Glutamatergic neuron (in vitro differentiated cells): ENCODE measurements around the gene GPRASP3. TPM values are rescaled to one million over a fixed set of nuclear protein-coding genes. Genes with fewer than 3 reads are reported as not detected.

Experiments
- DNase-seq: peaks from one replicate; pipeline ENCODE4 v3.0.0; 2022
- H3K27ac Mint-ChIP-seq: one replicate; pipeline ENCODE4 v1.8.0; 2020; ENCODE audit warnings: mild to moderate bottlenecking, mixed read lengths, inconsistent platforms; ENCODE audit not compliant: unreplicated experiment
- H3K27me3 Mint-ChIP-seq: one replicate; pipeline ENCODE4 v1.8.0; 2020; ENCODE audit warnings: mild to moderate bottlenecking, moderate library complexity, mixed read lengths, inconsistent platforms; ENCODE audit not compliant: unreplicated experiment
- H3K36me3 Mint-ChIP-seq: one replicate; pipeline ENCODE4 v1.8.0; 2020; ENCODE audit warnings: mild to moderate bottlenecking, mixed read lengths, inconsistent platforms; ENCODE audit not compliant: unreplicated experiment
- H3K4me1 Mint-ChIP-seq: one replicate; pipeline ENCODE4 v1.8.0; 2020; ENCODE audit warnings: mild to moderate bottlenecking, low read depth, mixed read lengths, inconsistent platforms; ENCODE audit not compliant: unreplicated experiment
- H3K4me3 Mint-ChIP-seq: one replicate; pipeline ENCODE4 v1.8.0; 2020; ENCODE audit warnings: mild to moderate bottlenecking, mixed read lengths, inconsistent platforms; ENCODE audit not compliant: unreplicated experiment
- H3K9me3 Mint-ChIP-seq: one replicate; pipeline ENCODE4 v1.8.0; 2020; ENCODE audit warnings: mild to moderate bottlenecking, moderate library complexity, mixed read lengths, inconsistent platforms; ENCODE audit not compliant: unreplicated experiment
- CTCF ChIP-seq: fragments of 200-600 bp; sonication (generic); IDR thresholded peaks from one replicate; pipeline ENCODE4 v1.5.0; 2021; ENCODE audit not compliant: partially characterized antibody, unreplicated experiment
- total RNA-seq: library from RNA; stranded (reverse); fragmentation: NEBNext Ultra II Directional; extraction: Animal tissue kit (Norgen Biotek cat#: 25700); gene quantifications from one replicate; pipeline ENCODE4 v1.2.1, GENCODE V29; 2021; ENCODE audit not compliant: unreplicated experiment

GPRASP3 gene
- total RNA-seq, 1 donor from 2014 or later, result 19.4 TPM

- Mint-ChIP-seq H3K27me3 (no peaks in the 10 kb centered on the region), H3K36me3 (no peaks in the 10 kb centered on the region), H3K4me3 (no peak overlapping the region), H3K4me1 (no peaks in the 10 kb centered on the region), H3K9me3 (no peaks in the 10 kb centered on the region), H3K27ac (no peak overlapping the region)
- no peak for TF ChIP-seq CTCF
- DNase-seq, result no peak
Observed at GRCh38 chrX:102694749-102695148, 25.8 kb upstream of the GPRASP3 start.

- Mint-ChIP-seq H3K27me3 (no peaks in the 10 kb centered on the region), H3K4me3 (no peak overlapping the region), H3K36me3 (no peaks in the 10 kb centered on the region), H3K4me1 (no peaks in the 10 kb centered on the region), H3K27ac (no peak overlapping the region), H3K9me3 (no peaks in the 10 kb centered on the region)
- no peak for TF ChIP-seq CTCF
- DNase-seq, result no peak
Observed at GRCh38 chrX:102696306-102696705, 24.2 kb upstream of the GPRASP3 start.

GRCh38 chrX:102697494-102697893 is 23.0 kb upstream of the GPRASP3 start:
- no peak for DNase-seq
- TF ChIP-seq CTCF, result no peak
- no peaks in the 10 kb centered on the region for H3K27me3 Mint-ChIP-seq
- H3K27ac Mint-ChIP-seq, result no peak overlapping the region
- H3K9me3 Mint-ChIP-seq, result no peaks in the 10 kb centered on the region
- no peak overlapping the region for H3K4me3 Mint-ChIP-seq
- H3K4me1 Mint-ChIP-seq, result no peaks in the 10 kb centered on the region
- no peaks in the 10 kb centered on the region for H3K36me3 Mint-ChIP-seq

GRCh38 chrX:102708900-102709299 is 11.6 kb upstream of the GPRASP3 start:
- H3K4me1 Mint-ChIP-seq, result no peaks in the 10 kb centered on the region
- no peak for TF ChIP-seq CTCF
- no peaks in the 10 kb centered on the region for H3K36me3 Mint-ChIP-seq
- H3K9me3 Mint-ChIP-seq, result peaks cover 5% of the 10 kb centered on the region
- no peak for DNase-seq
- H3K27me3 Mint-ChIP-seq, result no peaks in the 10 kb centered on the region
- no peak overlapping the region for H3K4me3 Mint-ChIP-seq
- no peak overlapping the region for H3K27ac Mint-ChIP-seq

GRCh38 chrX:102711872-102712215 is 8.7 kb upstream of the GPRASP3 start:
- H3K27me3 Mint-ChIP-seq, result no peaks in the 10 kb centered on the region
- no peaks in the 10 kb centered on the region for H3K4me1 Mint-ChIP-seq
- no peak overlapping the region for H3K4me3 Mint-ChIP-seq
- DNase-seq, result no peak
- H3K27ac Mint-ChIP-seq, result no peak overlapping the region
- no peaks in the 10 kb centered on the region for H3K36me3 Mint-ChIP-seq
- peaks cover 5% of the 10 kb centered on the region for H3K9me3 Mint-ChIP-seq
- TF ChIP-seq CTCF, result no peak
